ENCODE data around the gene SYPL2.

The SYPL2 gene

GRCh38 chr1:109492779-109493178, 26.4 kb downstream of the SYPL2 start:
- no peak for DNase-seq (ENCODE audit: low spot score)

- no peak for DNase-seq (ENCODE audit: low spot score)
Observed at GRCh38 chr1:109493227-109493626, 26.9 kb downstream of the SYPL2 start.

GRCh38 chr1:109493805-109494539, 27.6 kb downstream of the SYPL2 start, which contains the start of gene CYB561D1:
Gene CYB561D1 (plus strand): TSS chr1:109494094. CDS start chr1:109494140, 46 bp downstream.
- DNase-seq (ENCODE audit: low spot score): peak; percentile 88

GRCh38 chr1:109495738-109496137, 29.4 kb downstream of the SYPL2 start:
- DNase-seq (ENCODE audit: low spot score): no peak

GRCh38 chr1:109497449-109498160, 31.3 kb downstream of the SYPL2 start:
- DNase-seq (ENCODE audit: low spot score): no peak

DNA sequence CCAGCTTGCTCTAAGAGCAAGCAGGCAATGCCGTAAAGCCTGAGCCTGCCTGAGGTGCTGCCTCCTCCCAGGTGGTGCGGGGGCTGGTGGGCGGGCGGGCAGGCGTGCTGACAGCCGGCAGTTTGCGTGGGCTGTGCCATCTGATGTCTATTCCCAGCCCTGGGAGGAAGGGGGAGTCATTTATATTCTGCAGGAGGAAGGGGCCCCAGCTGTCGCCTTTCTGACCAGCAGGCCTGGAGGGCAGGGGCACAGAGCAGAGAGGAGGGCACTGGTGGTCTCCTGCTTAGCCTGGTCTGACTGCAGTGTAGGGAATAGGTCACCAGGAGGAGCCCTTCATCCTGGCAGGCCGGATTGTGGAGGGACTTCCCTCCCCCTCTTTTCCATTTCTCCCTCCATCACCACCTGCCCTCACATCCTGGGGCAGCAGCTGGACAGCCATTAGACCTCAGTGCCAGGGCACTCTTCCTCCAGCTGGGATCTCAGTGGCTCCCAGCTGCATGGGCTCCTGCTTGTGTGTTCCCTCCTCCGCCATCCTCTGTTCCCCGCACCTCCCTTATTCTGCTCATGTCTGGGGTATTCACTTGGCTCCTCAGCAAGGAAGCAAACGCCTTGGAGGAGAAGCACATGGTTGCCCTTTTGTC, 31.9 kb downstream of the SYPL2 start:
- peak; percentile 64 for DNase-seq (ENCODE audit: low spot score)

DNA sequence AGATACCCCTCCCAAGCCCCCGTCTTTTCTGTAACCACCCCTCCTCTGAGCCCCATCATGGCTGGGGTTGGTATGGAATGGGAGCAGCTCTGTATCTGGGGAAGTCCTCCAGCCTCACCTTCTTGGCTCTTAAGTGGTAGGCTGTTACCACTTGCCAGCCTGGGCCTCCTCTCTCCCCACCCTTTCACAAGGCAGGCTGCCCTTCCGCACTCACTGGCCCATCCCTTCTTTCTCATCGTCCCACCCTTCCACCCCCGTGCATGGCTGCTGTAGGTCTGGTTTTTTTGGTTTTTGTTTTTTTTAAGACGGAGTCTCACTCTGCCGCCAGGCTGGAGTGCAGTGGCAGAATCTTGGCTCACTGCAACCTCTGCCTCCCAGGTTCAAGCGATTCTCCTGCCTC, 32.7 kb downstream of the SYPL2 start:
- DNase-seq (ENCODE audit: low spot score): no peak

- peak; percentile 44 for DNase-seq (ENCODE audit: low spot score)
Observed at GRCh38 chr1:109499661-109500536, 33.6 kb downstream of the SYPL2 start.

DNA sequence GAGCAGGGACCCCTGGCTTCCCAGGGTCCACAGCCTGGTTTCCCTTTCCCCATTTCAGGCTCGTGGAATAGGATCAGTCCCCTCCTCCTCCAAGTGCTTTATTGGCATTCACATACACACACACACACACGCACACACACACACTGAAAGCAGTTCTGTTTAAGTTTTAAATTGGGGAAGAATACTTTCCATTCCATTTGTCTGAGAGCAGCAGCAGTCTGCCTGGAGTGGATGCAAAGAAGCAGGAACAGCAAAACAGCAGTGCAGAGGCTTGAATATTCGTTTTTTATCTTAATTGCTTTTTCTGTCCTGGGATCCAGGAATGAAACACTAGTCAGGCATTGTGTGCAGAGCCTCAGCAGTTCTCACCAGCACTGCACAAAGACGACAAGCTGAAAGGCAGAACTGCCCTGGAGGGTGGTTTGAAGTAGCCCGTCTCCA, 34.6 kb downstream of the SYPL2 start:
- no peak for DNase-seq (ENCODE audit: low spot score)

DNA sequence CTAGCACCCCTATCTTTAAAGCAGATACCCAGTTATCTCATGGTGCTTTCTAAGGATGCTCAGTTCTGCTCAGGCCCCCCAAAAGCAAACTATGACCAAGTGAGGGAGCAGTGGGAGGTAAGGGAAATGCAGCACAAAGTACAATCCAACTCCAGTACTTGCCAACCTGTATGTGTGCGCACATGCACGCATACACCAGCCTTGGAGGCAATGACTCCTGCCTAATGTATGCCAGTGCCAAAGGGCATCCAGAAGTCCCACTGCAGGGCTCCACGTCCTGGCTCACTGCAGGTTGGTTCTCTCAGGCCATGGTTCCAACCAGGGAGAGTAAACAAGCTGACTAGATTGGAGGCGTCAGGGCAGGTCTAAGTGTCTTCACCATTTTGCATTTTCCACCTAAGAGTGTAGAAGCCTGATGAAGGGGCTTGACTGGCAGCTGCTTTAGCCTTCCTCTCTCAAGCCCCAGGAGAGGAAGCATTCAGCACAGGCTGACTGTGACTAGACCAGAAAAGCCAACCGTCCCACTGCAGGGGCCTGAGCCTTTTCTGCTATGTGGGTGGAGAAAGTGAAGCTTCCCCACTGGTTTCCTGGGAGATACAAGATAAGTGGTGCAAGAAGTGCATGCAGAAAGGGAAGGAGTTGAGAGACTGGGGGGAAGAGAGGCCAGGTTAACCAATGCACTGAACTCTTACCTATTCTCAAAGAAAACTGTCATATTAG, 35.5 kb downstream of the SYPL2 start:
- no peak for DNase-seq (ENCODE audit: low spot score)

- DNase-seq (ENCODE audit: low spot score): no peak
Observed at GRCh38 chr1:109502364-109502851, 36.1 kb downstream of the SYPL2 start.

DNA sequence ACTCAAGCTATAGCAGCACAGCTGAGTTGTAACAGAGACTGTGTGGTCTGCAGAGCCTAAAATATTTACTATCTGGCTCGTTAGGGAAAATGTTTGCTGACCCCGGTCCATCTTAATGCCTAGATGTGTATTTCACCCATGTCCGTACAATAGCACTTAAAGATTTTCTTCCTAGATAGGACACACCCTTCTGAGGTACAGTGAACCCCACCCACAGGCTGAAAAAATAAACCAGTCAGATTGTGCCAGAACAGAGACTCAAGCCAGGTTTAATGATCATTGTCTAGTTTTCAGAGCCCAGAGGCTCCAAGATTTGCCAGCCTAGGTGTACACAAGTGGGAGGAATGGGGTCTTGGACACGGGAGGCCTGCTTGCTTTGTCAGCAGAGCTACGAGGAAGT, 37.6 kb downstream of the SYPL2 start:
- no peak for DNase-seq (ENCODE audit: low spot score)

GRCh38 chr1:109504974-109505373, 38.6 kb downstream of the SYPL2 start:
- DNase-seq (ENCODE audit: low spot score): no peak

GRCh38 chr1:109508001-109508872, 41.9 kb downstream of the SYPL2 start:
- no peak for DNase-seq (ENCODE audit: low spot score)

GRCh38 chr1:109508873-109509175, 42.5 kb downstream of the SYPL2 start:
- DNase-seq (ENCODE audit: low spot score): no peak

GRCh38 chr1:109509176-109510134, 43.1 kb downstream of the SYPL2 start, which contains the start of gene AMIGO1:
Gene AMIGO1 (minus strand): TSS chr1:109509727. CDS start chr1:109508912, 815 bp downstream.
- DNase-seq (ENCODE audit: low spot score): peak; percentile 81

DNA sequence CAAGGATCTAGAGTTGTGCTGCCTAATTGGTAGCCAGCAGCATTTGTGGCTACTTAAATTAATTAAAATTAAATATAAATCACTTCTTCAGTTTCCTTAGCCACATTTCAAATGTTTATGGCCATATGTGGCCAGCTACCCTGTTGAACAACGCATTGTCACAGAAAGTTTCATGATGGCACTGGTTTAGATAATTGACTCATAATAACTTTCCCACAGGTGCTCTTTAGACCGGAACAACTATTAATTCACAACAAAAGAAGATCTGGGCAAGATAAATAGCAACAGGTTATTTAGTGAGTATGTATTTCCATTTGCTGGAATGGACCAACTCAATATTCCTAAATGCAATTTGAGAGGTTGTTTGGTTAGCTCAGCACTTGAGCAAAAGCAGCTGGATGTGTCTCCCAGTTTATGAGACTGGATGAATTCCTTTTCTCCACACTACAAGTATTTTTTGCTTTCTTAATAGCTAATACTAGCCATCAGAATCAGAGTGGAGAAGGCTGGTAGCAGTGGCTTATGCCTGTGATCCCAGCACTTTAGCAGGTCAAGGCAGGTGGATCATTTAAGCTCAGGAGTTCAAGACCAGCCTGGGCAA, 46.9 kb downstream of the SYPL2 start:
- DNase-seq (ENCODE audit: low spot score): no peak

DNA sequence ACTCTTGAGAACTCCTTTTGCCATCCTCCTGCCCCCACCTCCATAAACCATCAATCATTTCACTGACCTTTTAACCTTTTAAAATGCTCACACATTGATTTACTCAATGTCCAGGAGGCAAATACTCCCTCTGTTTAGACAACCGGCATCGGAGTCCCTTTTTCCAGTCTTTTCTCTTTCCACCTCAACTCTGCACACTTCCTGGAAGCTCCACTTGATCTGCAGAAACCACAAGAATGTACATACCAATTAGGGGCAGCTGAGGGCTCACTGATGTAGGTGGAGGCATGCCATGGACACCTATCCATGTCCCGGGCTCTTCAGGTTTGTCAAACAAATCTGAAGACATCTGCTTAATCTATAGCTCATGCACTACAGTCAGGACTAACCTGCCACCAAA, 48.5 kb downstream of the SYPL2 start:
- DNase-seq (ENCODE audit: low spot score): no peak

DNA sequence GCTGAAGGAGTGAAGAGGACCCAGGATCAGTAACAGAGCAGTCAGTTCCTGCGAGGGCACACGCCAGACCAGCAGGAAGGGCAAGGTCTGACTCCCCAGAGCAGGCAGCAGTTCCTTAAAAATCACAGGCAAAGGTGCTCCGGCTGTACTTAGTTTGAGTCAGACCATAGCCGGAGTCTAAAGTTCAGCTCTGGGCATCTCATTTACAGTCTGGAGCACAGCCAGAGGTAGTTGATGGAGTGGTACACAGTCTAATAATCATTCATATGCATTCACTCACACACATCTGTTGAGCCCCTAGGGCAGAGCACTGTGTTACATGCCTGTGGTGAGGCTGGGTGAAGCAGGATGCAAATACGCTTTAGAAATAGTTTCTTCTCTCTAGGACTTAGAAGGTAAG, 50.5 kb downstream of the SYPL2 start:
- no peak for DNase-seq (ENCODE audit: low spot score)
